ENCODE data around the gene OR9G1.
"Not testable (repeated sequence)": the region's sequence is repeated elsewhere in the genome, so short reads cannot be mapped to it uniquely, and the experiment has no call there.

Gene OR9G1

GRCh38 chr11:56698795-56699194, at the start of gene OR9G1:
Gene OR9G1 (plus strand): TSS chr11:56699095. CDS start chr11:56700388, 1,293 bp downstream.
- no peak for DNase-seq

GRCh38 chr11:56659755-56660154, 39.1 kb upstream of the OR9G1 start:
- DNase-seq = no peak

- DNase-seq = no peak
These were observed 35.5 kb upstream of the OR9G1 start, which contains the start of gene OR5AR1 for GRCh38 chr11:56663386-56663785. Gene OR5AR1 (plus strand): TSS chr11:56663686. CDS start chr11:56663686, 0 bp downstream.

- DNase-seq = no peak
These were observed 27.9 kb upstream of the OR9G1 start for GRCh38 chr11:56670984-56671383.

GRCh38 chr11:56688554-56689100, 10.3 kb upstream of the OR9G1 start:
- DNase-seq = no peak

- DNase-seq = not testable (repeated sequence)
These were observed 7.7 kb upstream of the OR9G1 start for GRCh38 chr11:56691179-56691578.

- DNase-seq = no peak
These were observed 5.5 kb upstream of the OR9G1 start for GRCh38 chr11:56693428-56693827.

GRCh38 chr11:56700242-56700913, 1.5 kb downstream of the OR9G1 start:
- peak; percentile 15 for DNase-seq

- DNase-seq = no peak
These were observed 2.1 kb downstream of the OR9G1 start for GRCh38 chr11:56700914-56701485.

GRCh38 chr11:56705784-56706396, 7.0 kb downstream of the OR9G1 start:
- DNase-seq = no peak

GRCh38 chr11:56706486-56706885, 7.6 kb downstream of the OR9G1 start:
- no peak for DNase-seq

GRCh38 chr11:56714206-56714605, 15.3 kb downstream of the OR9G1 start:
- no peak for DNase-seq

GRCh38 chr11:56716379-56716854, 17.5 kb downstream of the OR9G1 start:
- no peak for DNase-seq

- DNase-seq = no peak
These were observed 21.6 kb downstream of the OR9G1 start for GRCh38 chr11:56720513-56720912.

GRCh38 chr11:56740107-56740506, 41.2 kb downstream of the OR9G1 start:
- no peak for DNase-seq

GRCh38 chr11:56740886-56741285, 42.0 kb downstream of the OR9G1 start:
- no peak for DNase-seq

- no peak for DNase-seq
These were observed 49.7 kb downstream of the OR9G1 start, which contains the start of gene OR9G4 for GRCh38 chr11:56748597-56748996. Gene OR9G4 (minus strand): TSS chr11:56748697. CDS start chr11:56743766, 4,931 bp downstream.

GRCh38 chr11:56750190-56750589, 51.3 kb downstream of the OR9G1 start:
- DNase-seq = no peak

GRCh38 chr11:56751480-56751879, 52.6 kb downstream of the OR9G1 start:
- no peak for DNase-seq
